Right lobe of liver (tissue), 6 donors: Measurements from ENCODE around the gene HSPA1L. TPM values are rescaled to one million over a fixed set of nuclear protein-coding genes. Genes with fewer than 3 reads are reported as not detected.
"Not testable (repeated sequence)": the region's sequence is repeated elsewhere in the genome, so short reads cannot be mapped to it uniquely, and the experiment has no call there.

Experiments
- ATAC-seq, 4 donors: fragments of 200-7000 bp; cut with Tn5 transposase; one replicate each; pipeline ENCODE4 v1.9.1; 2020; ENCODE audit warnings: mild to moderate bottlenecking in 4 of 4, moderate library complexity in 4 of 4
- DNase-seq, 3 donors: peaks; one replicate each; pipeline ENCODE4 v3.0.0-alpha.2; 2020
- H3K27ac ChIP-seq, 3 donors: fragments of 200-600 bp; one replicate each; pipeline ENCODE4 v1.8.0; 2022
- H3K27me3 ChIP-seq, 2 donors: fragments of 200-600 bp; one replicate each; pipeline ENCODE4 v1.8.0; 2022
- H3K36me3 ChIP-seq, 4 donors: fragments of 200-600 bp; sonication (generic) in 1 of 4; one replicate each; pipeline versions ENCODE4 v1.5.1 to v1.8.0; 2017 to 2022; ENCODE audit warnings: control low read depth in 1 of 4
- H3K4me1 ChIP-seq, 4 donors: fragments of 200-600 bp; sonication (generic) in 1 of 4; one replicate each; pipeline versions ENCODE4 v1.5.1 to v1.8.0; 2017 to 2022; ENCODE audit warnings: control low read depth in 1 of 4
- H3K4me3 ChIP-seq, 3 donors: fragments of 200-600 bp; one replicate each; pipeline ENCODE4 v1.8.0; 2022
- H3K9me3 ChIP-seq, 4 donors: fragments of 200-600 bp; sonication (generic) in 1 of 4; one replicate each; pipeline versions ENCODE4 v1.5.1 to v1.8.0; 2017 to 2022; ENCODE audit warnings: control low read depth in 1 of 4
- POLR2A ChIP-seq: fragments of 450-650 bp; IDR thresholded peaks from one replicate; pipeline ENCODE4 v1.6.1; 2017; ENCODE audit warnings: antibody characterized with exemption, mild to moderate bottlenecking
- WGBS: methylation state at CpG from one replicate; pipeline ENCODE4 v1.1.6; 2018; ENCODE audit warnings: low coverage, low lambda C conversion rate; ENCODE audit not compliant: insufficient coverage; ENCODE audit errors: missing lambda C conversion rate; 5-methylcytosine and 5-hydroxymethylcytosine counted together
- intact Hi-C, 2 donors: fragments of 100-400 bp; cut with DNase I; formaldehyde crosslinking; loops; one replicate each; pipeline versions ENCODE4 v1.11.2 to v1.14.1; 2022
- total RNA-seq, 6 experiments: library from RNA; depleted of rRNA in 2 of 6; stranded (reverse); fragments of >200 nt in 2 of 6; fragmentation: NEBNext Ultra II Directional in 3 of 6; extraction: Animal tissue kit (Norgen Biotek cat#: 25700) in 3 of 6; gene quantifications; one replicate each; pipeline versions ENCODE4 v1.1.0 to v1.2.4, GENCODE V29; 2016 to 2023
- TF ChIP-seq, protein P1 (sequence below), 4 donors: fragments of 200-600 bp in 3 of 4; fragments of 450-650 bp in 1 of 4; IDR thresholded peaks; one replicate each; pipeline versions ENCODE4 v1.5.1 to v1.8.0; 2016 to 2022; ENCODE audit warnings: antibody characterized with exemption in 4 of 4, mild to moderate bottlenecking in 2 of 4
- donor health status: DM: no; HTN: yes; CAD: no.
- donor health status: DM: no; HTN: no; CAD: no.
- donor health status: DM: no; HTN: no; CAD: no.
- donor health status: DM: no; HTN: yes; CAD: no.
- donor health status: DM: no; HTN: yes; CAD: no.

HSPA1L gene
- total RNA-seq, 6 experiments from 2014 or later = 0.37 to 1.2 (median 0.56) TPM

DNA sequence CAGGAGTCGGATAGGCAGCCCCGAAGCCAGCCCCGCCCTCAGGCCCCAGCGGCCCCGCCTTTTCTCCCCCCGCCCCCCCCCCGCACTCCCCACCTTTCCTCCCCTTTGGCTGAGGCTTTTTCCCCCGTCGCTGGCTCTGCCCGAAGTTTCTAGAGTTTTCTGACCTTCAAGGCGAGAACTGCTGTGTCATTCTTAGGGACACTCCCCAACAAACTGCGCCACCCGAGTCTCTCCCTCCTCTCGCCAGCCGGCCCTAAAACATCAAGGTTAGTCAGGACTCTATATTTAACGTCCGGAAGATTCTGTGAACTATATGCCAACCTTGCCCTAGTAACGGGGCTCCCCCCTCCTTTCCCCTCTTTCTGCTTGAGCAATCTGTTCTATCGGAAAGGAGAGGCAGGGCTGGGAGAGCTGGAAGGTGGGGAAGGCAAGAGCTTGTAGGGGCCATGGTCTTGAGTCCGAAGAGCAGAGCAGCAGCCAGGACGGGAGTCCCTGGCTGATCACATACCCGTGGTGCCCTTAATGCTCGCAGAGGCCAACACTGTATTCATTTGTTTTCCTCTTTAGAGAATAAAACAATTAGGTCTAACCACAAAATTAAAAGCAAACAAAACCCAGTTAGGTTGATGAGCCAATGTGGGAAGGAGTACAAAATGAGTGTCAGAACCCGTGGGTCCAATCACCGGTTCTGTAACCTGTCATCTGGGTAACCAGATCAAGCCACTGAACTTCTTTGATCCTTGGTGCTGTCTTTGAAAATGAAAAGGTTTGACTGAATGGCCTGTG is 7.1 kb upstream of the HSPA1L start:
- Histone ChIP-seq H3K27me3 (no peaks in the 10 kb centered on the region), H3K4me1 (peaks cover 0 to 49% (median 18%) of the 10 kb centered on the region in 4 donors), H3K36me3 (no peaks in the 10 kb centered on the region), H3K9me3 (no peaks in the 10 kb centered on the region), H3K4me3 (peak overlapping the region; percentile 33 to 59 (median 53)), H3K27ac (peak overlapping the region; percentile 97 to 100 (median 99))
- TF ChIP-seq POLR2A = peak; percentile 36
- TF ChIP-seq, protein P1, sequence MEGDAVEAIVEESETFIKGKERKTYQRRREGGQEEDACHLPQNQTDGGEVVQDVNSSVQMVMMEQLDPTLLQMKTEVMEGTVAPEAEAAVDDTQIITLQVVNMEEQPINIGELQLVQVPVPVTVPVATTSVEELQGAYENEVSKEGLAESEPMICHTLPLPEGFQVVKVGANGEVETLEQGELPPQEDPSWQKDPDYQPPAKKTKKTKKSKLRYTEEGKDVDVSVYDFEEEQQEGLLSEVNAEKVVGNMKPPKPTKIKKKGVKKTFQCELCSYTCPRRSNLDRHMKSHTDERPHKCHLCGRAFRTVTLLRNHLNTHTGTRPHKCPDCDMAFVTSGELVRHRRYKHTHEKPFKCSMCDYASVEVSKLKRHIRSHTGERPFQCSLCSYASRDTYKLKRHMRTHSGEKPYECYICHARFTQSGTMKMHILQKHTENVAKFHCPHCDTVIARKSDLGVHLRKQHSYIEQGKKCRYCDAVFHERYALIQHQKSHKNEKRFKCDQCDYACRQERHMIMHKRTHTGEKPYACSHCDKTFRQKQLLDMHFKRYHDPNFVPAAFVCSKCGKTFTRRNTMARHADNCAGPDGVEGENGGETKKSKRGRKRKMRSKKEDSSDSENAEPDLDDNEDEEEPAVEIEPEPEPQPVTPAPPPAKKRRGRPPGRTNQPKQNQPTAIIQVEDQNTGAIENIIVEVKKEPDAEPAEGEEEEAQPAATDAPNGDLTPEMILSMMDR (IDR thresholded peaks at IDR 0.05) = no peak
- peak; percentile 77 to 88 (median 87) for DNase-seq
- intact Hi-C loops = no loop called here
- peak; percentile 14 to 65 (median 40) for ATAC-seq
- WGBS = 1% methylated on average over 24 of the region's 25 CpGs

DNA sequence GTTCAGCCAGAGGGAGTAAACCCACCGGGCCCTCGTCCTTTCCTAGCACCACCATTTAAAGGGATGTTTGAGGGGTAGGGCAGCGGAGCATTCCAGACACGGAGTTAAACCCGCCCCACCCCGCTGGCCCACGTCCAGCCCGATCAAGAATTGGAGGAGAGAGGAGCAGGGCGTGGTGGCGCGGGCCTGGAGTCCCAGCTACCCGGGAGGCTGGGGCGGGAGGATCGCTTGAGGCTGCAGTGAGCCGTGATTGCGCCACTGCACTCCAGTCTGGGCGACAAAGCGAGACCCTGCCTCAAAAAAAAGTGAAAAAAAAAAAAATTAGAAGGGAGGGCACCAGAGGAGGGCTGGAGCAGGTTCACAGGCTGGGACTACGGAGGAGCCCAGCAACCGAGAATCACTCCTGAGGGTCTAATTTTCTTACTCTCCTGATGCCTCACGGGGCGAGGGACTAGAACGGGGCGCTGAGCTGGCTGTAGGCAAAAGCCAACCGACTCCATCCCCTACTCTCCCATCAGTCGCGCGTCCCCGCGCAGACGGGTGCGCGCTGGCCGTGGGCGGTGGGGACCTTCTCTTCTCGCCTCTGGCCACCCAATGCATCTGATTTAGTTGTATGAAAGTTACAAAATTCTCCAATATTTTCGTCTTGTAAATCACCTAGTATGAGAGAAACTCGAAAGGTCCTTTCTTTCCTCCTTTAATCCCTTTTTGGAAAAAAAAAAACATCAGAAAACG is 6.4 kb upstream of the HSPA1L start:
- Histone ChIP-seq H3K9me3 (no peaks in the 10 kb centered on the region), H3K36me3 (no peaks in the 10 kb centered on the region), H3K4me1 (peaks cover 0 to 44% (median 15%) of the 10 kb centered on the region in 4 donors), H3K27me3 (no peaks in the 10 kb centered on the region), H3K27ac (peak overlapping the region; percentile 97 to 100 (median 99)), H3K4me3 (peak overlapping the region; percentile 33 to 59 (median 53))
- DNase-seq = peak; percentile 74 to 79 (median 76)
- intact Hi-C loops = no loop called here
- peak in 3 of 4 donors; percentile 11 to 49 (median 33) for ATAC-seq
- 9% methylated on average over 33 of the region's 39 CpGs for WGBS
- TF ChIP-seq, protein P1 (IDR thresholded peaks at IDR 0.05) = no peak
- TF ChIP-seq POLR2A = no peak

DNA sequence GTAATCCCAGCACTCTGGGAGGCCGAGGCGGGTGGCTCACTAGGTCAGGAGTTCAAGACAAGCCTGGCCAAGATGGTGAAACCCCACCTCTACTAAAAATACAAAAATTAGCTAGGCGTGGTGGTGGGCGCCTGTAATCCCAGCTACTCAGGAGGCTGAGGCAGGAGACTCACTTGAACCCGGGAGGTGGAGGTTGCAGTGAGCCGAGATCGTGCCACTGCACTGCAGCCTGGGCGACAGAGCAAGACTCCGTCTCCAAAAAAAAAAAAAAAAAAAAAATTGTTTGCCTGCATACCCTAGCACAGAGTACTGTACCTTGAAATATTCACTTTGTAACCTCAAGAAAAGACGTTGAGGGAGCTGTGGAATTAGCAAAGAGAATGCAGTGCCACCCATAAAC is 5.3 kb upstream of the HSPA1L start:
- H3K36me3 ChIP-seq, H3K4me3 ChIP-seq, ATAC-seq, DNase-seq, H3K9me3 ChIP-seq, intact Hi-C loops, H3K27me3 ChIP-seq: not testable (repeated sequence)
- WGBS = 81% methylated on average over 5 of the region's 10 CpGs
- H3K27ac ChIP-seq = peak overlapping the region in 2 of 3 donors; percentile 99 to 100
- H3K4me1 ChIP-seq = peaks cover 0 to 36% (median 14%) of the 10 kb centered on the region in 4 donors

- DNase-seq (no peak), ATAC-seq (no peak)
- TF ChIP-seq POLR2A = no peak
- no peaks in the 10 kb centered on the region for H3K36me3 ChIP-seq
- no peak overlapping the region for H3K4me3 ChIP-seq
- H3K27me3 ChIP-seq = no peaks in the 10 kb centered on the region
- H3K9me3 ChIP-seq = no peaks in the 10 kb centered on the region
- peaks cover 0 to 36% (median 14%) of the 10 kb centered on the region in 4 donors for H3K4me1 ChIP-seq
- peak overlapping the region in 2 of 3 donors; percentile 79 to 100 for H3K27ac ChIP-seq
- intact Hi-C loops = no loop called here
Observed at GRCh38 chr6:31819871-31820299, 4.8 kb upstream of the HSPA1L start.

- intact Hi-C loops, H3K9me3 ChIP-seq, H3K27me3 ChIP-seq, H3K36me3 ChIP-seq, DNase-seq: not testable (repeated sequence)
- peak overlapping the region; percentile 35 to 59 (median 52) for H3K4me3 ChIP-seq
- peaks cover 0 to 43% (median 19%) of the 10 kb centered on the region in 4 donors for H3K4me1 ChIP-seq
- ATAC-seq = peak in 2 of 4 donors; percentile 0
- 9% methylated on average over 5 of the region's 8 CpGs for WGBS
- H3K27ac ChIP-seq = peak overlapping the region; percentile 68 to 100 (median 79)
Observed at GRCh38 chr6:31817929-31818511, 2.9 kb upstream of the HSPA1L start.
